HG03354 (cell line): ENCODE measurements around the gene E2F1.
"Not testable (repeated sequence)": the region's sequence is repeated elsewhere in the genome, so short reads cannot be mapped to it uniquely, and the experiment has no call there.

ENCODE experiments used
- ATAC-seq: cut with Tn5 transposase; IDR thresholded peaks from one replicate; pipeline ENCODE4 v1.9.1; 2021; ENCODE audit warnings: mild to moderate bottlenecking; ENCODE audit not compliant: unreplicated experiment, poor library complexity, severe bottlenecking

The E2F1 gene

DNA sequence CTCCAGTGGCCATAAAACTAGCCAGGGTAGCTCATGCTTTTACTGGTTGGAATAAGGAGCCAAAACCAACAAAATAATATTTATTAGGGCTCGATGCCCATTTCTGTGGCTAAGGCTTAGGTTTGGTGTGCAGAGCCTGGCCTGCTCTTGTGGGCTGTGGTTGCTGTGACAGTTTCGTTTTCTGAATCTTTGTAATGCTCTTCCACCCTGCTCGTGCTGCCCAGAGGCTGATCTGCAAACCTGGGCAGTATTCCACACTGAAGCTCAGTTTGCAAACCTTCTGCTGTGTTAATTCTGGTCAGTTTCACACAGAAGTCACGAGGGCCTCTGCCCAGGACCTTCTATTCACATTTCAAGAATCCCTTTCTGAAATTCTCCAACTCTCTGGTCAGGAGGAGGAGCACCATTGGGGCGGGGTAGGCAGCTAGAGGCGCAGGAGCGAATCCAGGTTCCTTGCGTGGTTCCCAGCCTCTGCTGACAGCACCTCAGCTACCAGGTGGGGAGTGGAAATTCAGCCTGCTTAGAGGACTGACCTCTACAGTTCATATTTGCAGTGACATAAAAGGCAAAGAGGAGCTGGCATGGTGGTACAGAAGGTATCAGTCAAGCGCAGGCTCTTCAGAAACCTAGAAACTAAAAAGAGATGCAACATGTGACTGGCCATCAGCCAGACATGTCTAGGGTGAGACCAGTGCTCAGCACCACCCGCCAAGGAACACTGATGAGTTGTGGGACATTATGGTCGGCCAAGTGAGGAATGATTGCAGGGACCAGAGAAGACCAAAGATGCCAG is 38.4 kb downstream of the E2F1 start:
- peak; percentile 58 for ATAC-seq

GRCh38 chr20:33646959-33647602 is 39.1 kb downstream of the E2F1 start:
- not testable (repeated sequence) for ATAC-seq

DNA sequence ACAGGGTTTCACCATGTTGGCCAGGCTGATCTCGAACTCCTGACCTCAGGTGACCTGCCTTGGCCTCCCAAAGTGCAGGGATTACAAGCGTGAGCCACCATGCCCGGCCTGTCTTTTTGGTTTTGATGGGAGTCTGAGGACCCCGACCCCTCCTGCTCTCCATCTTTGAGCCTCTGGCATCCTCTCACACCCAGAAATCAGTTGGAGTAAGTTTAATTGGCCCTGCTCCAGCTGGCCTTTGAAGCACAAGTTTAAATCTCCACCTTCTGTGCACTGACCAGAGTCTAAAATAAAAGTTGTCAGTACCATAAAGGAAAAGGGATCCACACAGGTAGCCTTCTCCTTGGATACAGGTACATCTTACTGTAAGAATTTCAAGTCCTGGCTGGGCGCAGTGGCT is 40.0 kb downstream of the E2F1 start:
- ATAC-seq = no peak

GRCh38 chr20:33645396-33645795 is 40.8 kb downstream of the E2F1 start:
- no peak for ATAC-seq

GRCh38 chr20:33645072-33645358 is 41.2 kb downstream of the E2F1 start:
- no peak for ATAC-seq

GRCh38 chr20:33644313-33645071 is 41.7 kb downstream of the E2F1 start:
- ATAC-seq = no peak

DNA sequence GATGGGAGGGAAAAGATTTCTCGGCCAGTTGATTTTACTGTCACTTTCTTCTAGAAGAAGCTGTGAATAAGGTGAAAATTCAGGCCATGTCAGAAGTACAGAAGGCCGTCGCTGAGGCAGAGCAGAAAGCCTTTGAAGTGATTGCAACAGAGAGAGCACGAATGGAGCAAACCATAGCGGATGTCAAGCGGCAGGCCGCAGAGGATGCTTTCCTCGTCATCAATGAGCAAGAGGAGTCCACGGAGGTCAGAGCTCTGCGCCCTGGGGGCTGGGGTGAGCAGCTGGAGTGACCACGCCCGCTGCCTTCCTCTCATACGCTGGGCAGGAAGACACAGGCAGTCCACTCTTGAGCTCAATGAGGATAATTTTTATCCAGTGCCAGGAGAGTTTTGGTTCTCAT is 45.9 kb downstream of the E2F1 start:
- ATAC-seq = no peak

DNA sequence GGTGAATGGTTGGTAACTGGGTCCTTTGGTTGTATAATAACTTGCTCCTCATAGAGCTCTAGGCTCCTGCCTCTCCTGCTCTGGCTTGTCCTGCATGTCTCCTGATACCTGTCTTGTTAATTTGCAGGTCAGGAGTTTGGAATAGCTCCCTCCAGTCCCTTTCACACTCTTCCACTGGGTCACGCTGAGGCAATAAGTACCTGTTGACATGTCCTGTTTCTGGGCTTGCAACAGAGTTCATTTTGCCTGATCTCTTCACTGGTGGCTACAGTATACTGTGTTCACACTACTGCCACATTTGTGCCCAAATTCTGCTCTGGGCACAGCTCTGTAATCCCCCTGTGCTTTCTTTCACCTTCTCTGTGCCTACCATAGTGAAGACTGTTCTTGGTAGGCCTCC is 49.4 kb downstream of the E2F1 start:
- ATAC-seq = no peak

- no peak for ATAC-seq
Measured at GRCh38 chr20:33635341-33635740, 50.8 kb downstream of the E2F1 start.

GRCh38 chr20:33631910-33632309 is 54.3 kb downstream of the E2F1 start:
- ATAC-seq = not testable (repeated sequence)

GRCh38 chr20:33630507-33630906 is 55.7 kb downstream of the E2F1 start:
- no peak for ATAC-seq

- no peak for ATAC-seq
Measured at GRCh38 chr20:33629979-33630378, 56.2 kb downstream of the E2F1 start.

GRCh38 chr20:33629533-33629932 is 56.7 kb downstream of the E2F1 start:
- no peak for ATAC-seq

DNA sequence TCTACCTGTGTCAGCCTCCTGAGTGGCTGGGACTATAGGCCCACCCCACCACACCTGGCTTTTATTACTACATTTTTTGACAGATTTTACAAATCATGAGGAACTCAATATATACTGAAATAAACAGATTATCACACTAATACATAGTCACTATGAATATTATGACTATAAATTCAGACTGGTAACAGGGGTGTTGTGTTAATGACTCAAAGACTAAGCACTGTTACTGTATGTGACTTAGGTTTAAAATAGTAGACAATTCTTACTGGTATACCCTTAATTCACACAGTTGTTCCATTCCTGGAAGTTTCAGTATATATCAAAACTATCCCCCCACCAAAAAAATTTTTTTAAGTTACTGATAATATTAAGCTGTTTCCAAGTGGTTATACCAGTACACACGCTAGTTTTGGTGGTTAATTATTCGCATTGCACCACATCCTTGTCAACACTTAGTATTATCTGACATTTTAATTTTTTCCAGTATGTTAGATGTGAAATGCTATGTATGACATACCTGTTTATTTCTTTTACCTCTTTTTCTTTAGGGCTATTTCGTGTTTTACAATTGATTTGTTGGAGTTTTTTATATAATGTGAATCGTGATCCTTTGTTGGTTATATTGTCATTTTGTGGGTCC is 58.5 kb downstream of the E2F1 start:
- ATAC-seq = no peak

DNA sequence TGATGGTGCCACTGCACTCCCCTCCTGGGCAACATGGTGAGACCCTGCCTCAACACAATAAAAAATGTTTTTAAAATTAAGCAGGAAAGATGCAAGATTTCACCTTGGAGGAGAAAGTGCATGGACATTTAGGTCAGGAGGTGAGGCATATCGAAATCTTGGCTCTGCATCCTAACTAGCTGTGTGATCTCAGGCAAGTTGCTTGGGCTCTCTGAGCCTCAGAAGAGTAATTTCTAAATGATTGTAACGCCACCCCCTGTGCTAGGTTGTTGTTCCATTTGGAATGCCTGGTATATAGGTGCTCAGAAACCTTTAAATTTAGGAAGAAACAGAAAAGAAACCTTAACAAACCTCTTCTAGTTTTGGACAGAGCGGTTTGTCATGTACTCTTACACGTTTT is 60.0 kb downstream of the E2F1 start:
- no peak for ATAC-seq
